GM10266 (cell line): ENCODE measurements around the gene RPH3AL.

Experiments
- DNase-seq: peaks from one replicate; pipeline ENCODE4 v3.0.0; 2012; ENCODE audit errors: extremely low spot score
- TF ChIP-seq, protein P1 (sequence below): IDR thresholded peaks from 2 replicates; pipeline ENCODE4 v1.5.1; 2012; ENCODE audit warnings: mild to moderate bottlenecking, low read depth; ENCODE audit not compliant: control insufficient read depth, insufficient read depth; ENCODE audit errors: missing control alignments

The RPH3AL gene

DNA sequence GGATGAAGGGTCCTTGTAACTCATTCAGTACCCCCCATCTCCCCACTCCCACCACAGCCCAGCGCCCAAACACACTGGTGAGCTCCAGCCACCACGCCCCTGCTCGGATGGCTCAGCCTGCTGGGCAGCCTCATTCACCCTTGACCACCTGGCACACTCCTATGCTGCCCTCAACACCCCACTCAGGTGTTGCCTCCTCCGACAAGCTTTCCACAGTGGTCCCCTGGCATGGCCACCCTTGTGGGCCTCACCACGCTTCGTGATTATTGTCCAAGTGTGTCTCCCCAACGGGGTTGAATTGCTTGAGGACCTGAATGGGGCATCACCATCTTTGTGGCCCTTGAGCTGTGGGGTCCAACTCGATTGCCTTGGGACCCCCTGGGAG is 159.2 kb downstream of the RPH3AL start:
- DNase-seq = no peak
- TF ChIP-seq, protein P1, sequence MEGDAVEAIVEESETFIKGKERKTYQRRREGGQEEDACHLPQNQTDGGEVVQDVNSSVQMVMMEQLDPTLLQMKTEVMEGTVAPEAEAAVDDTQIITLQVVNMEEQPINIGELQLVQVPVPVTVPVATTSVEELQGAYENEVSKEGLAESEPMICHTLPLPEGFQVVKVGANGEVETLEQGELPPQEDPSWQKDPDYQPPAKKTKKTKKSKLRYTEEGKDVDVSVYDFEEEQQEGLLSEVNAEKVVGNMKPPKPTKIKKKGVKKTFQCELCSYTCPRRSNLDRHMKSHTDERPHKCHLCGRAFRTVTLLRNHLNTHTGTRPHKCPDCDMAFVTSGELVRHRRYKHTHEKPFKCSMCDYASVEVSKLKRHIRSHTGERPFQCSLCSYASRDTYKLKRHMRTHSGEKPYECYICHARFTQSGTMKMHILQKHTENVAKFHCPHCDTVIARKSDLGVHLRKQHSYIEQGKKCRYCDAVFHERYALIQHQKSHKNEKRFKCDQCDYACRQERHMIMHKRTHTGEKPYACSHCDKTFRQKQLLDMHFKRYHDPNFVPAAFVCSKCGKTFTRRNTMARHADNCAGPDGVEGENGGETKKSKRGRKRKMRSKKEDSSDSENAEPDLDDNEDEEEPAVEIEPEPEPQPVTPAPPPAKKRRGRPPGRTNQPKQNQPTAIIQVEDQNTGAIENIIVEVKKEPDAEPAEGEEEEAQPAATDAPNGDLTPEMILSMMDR = no peak

DNA sequence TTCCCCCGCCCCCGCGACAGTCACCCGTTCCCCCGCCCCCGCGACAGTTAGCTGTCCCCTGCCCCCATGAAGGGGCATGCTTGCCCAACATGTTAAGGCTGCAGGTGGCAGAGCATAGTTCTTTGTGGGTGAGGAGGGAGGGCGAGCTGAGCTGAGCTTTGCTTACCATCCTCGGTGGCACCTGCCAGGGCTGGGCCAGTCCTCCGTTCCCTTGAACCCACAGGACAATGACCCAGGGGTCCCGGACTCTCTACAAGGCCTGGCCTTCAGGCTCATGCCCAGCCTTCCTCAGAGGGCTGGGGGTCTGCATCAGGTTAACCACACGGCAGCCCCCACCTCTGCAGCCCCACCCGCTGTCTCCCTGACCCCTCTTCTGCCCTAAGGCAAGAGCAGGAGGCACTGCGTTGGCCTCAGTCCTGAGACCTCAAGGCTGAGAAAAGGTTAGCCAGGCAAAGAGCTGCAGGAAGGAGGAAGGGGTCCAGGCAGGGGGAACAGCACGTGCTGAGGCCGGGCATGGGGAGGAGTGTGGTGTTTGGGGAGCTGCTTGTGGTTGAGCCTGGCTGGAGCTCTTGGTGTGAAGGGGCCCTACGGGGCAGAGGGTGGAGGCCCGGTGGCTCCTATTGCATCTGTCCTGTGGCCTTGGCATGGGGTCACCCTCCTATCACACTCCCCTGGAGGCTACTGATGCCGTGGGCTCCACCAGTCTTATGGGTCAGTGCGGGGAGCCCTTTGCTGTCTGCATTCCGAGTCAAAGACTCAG is 159.8 kb downstream of the RPH3AL start:
- DNase-seq = no peak
- TF ChIP-seq, protein P1 = no peak

DNA sequence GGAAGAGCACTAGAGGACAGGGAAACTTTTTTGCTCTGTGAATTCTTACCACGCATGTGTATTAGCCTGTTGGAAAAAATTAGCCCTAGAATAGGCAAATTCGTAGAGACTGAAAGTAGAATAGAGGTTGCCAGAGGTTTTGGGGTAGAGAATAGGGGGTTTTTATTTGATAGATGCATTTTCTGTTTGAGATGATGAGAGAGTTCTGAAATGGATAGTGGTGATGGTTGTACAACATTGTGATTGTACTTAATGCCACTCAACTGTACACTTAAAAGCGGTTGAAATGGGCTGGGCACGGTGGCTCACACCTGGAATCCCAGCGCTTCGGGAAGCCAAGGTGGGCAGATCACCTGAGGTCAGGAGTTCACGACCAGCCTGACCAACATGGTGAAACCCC is 163.2 kb downstream of the RPH3AL start:
- DNase-seq = no peak
- TF ChIP-seq, protein P1 = no peak

DNA sequence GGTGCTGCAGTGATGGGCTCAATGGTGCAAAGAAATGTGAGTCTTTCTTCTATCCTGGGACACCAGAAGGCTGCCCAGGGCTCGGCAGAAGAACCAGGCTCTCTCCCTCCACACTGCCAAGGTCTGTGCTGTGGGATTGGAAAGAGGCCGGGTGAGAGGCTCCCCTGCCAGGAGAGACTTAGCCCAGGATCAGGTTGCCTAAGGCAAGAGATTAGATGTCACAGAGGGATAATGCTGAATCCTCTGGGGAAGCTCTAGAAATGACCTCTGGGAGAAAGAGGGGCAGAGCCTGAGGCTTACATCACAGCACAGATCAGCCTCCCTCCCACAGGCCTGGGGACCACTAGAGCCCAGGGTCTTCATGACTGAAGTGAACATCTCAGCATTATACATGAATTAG is 165.5 kb downstream of the RPH3AL start:
- DNase-seq = no peak
- TF ChIP-seq, protein P1 = no peak

DNA sequence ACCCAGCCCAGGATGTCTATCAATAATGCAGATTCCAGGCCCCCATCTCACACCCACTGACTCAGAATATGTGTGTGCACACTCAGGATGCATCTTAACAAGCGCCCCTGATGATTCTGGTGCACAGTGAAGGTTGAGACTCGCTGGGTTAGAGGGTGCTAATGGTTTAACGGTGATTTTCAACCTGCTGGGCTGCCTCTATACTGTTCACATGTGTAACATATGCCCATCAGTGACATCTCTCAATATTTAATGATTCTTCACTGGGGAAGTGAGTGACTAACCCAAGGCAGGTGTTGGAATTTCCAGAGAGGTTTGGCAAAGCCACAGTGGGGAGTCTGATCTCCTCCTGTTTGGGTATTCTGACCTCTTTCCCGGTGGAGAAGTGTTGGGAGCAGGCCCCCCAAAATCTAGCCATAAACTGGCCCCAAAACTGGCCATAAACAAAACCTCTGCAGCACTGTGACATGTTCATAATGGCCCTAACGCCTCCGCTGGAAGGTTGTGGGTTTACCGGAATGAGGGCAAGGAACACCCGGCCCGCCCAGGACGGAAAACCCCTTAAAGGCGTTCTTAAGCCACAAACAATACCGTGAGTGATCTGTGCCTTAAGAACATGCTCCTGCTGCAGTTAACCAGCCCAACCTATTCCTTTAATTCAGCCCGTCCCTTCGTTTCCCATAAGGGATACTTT is 167.0 kb downstream of the RPH3AL start:
- no peak for DNase-seq
- TF ChIP-seq, protein P1 = no peak

DNA sequence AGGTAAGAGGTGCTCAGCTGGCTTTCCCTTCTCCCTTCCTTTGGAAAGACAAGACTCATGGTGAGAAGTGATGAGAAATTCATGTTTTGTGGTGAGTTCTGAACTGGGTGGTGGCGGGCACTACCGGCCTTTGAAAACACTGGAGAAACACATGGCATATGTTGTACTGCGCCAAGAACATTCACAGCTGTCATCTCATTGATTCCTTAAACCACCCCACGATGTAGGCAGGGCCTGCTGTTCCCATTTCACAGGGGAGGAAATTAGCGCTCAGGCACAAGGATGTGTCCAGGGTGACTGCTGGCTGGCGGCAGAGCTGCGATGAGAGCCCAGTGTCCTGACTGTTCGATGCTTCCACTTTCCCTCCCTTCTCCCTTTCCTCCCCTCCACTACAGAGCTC is 169.6 kb downstream of the RPH3AL start:
- no peak for DNase-seq
- TF ChIP-seq, protein P1 = no peak

DNA sequence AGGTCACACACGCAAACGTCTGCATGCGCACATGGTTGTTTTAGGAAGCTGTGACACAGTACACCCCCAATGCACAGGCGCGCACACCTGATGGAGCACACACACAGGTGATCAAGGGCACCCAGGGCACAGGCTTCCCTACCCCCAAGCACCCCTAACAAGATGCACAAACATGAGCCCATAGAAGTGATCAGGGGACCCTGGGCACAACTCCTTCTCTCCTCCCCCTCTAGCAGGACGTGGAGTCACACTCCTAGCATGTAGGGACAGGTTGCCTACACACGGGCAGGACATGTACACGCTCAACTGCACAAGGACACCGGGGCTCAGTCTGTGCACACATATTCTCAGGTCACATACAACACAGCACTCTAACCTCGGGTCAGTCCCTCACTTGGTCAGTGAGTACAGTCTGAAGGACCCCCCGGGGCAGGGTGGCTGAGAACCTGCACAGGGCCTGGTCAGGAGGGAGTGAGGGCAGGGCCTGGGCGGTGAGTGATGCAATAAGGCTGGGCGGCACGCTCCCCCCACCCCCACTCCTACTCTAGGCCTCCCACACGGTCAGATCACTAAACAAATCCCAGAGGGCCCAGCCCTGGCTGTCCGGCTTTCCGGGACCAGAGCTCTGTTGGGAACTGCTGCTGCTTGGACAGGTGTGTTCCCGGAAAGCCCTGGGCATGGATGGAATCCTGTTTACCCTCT is 170.4 kb downstream of the RPH3AL start:
- no peak for DNase-seq
- TF ChIP-seq, protein P1 = no peak
